ENCODE measurements around the gene ARHGAP26. TPM values are rescaled to one million over a fixed set of nuclear protein-coding genes. Genes with fewer than 3 reads are reported as not detected.

The ARHGAP26 gene
- total RNA-seq, 2 experiments from 2014 or later, result 12.8 to 15.4 TPM

- POLR2A ChIA-PET, result no interaction called here
- CTCF ChIA-PET, result no interaction called here
- no peak for DNase-seq
- H3K27ac Mint-ChIP-seq, result no peak overlapping the region
- H3K36me3 Mint-ChIP-seq (ENCODE audit: low read depth), result no peaks in the 10 kb centered on the region
- H3K9me3 Mint-ChIP-seq (ENCODE audit: low read depth), result peaks cover 2% of the 10 kb centered on the region
- no peaks in the 10 kb centered on the region for H3K27me3 Mint-ChIP-seq
- intact Hi-C loops (cut with DNase I, micrococcal nuclease), result no loop called here
- ATAC-seq, result no peak
- H3K4me1 Mint-ChIP-seq, result no peaks in the 10 kb centered on the region
- no peak overlapping the region for H3K4me3 Mint-ChIP-seq
These were observed 471.7 kb downstream of the ARHGAP26 start for GRCh38 chr5:143241892-143242291.

- Mint-ChIP-seq H3K27ac (no peak overlapping the region), H3K27me3 (no peaks in the 10 kb centered on the region), H3K9me3 (ENCODE audit: low read depth) (peaks cover 2% of the 10 kb centered on the region), H3K36me3 (ENCODE audit: low read depth) (no peaks in the 10 kb centered on the region), H3K4me3 (no peak overlapping the region), H3K4me1 (no peaks in the 10 kb centered on the region)
- no peak for ATAC-seq
- CTCF ChIA-PET, result no interaction called here
- POLR2A ChIA-PET, result no interaction called here
- DNase-seq, result no peak
- intact Hi-C loops (cut with DNase I, micrococcal nuclease), result no loop called here
These were observed 472.9 kb downstream of the ARHGAP26 start for GRCh38 chr5:143243103-143243502.

GRCh38 chr5:143244000-143244736 lies 474.0 kb downstream of the ARHGAP26 start:
- Mint-ChIP-seq H3K4me1 (no peaks in the 10 kb centered on the region), H3K27ac (no peak overlapping the region), H3K9me3 (ENCODE audit: low read depth) (peaks cover 2% of the 10 kb centered on the region), H3K4me3 (no peak overlapping the region), H3K27me3 (no peaks in the 10 kb centered on the region), H3K36me3 (ENCODE audit: low read depth) (no peaks in the 10 kb centered on the region)
- POLR2A ChIA-PET, result no interaction called here
- intact Hi-C loops (cut with DNase I, micrococcal nuclease), result no loop called here
- ATAC-seq (no peak), DNase-seq (no peak)
- CTCF ChIA-PET, result no interaction called here

GRCh38 chr5:143244990-143245389 lies 474.8 kb downstream of the ARHGAP26 start:
- H3K36me3 Mint-ChIP-seq (ENCODE audit: low read depth), result no peaks in the 10 kb centered on the region

GRCh38 chr5:143245929-143246561 lies 475.9 kb downstream of the ARHGAP26 start:
- ChIA-PET POLR2A (interaction anchor here (0.6 kb wide), 1 partner anchor 193 kb away, joined by 11 read pairs; no protein-coding TSS in a partner anchor), CTCF (no interaction called here)
- Mint-ChIP-seq H3K27ac (no peak overlapping the region), H3K9me3 (ENCODE audit: low read depth) (peaks cover 2% of the 10 kb centered on the region), H3K36me3 (ENCODE audit: low read depth) (no peaks in the 10 kb centered on the region), H3K4me3 (no peak overlapping the region), H3K4me1 (no peaks in the 10 kb centered on the region), H3K27me3 (no peaks in the 10 kb centered on the region)
- no peak for ATAC-seq
- intact Hi-C loops (cut with DNase I, micrococcal nuclease), result no loop called here
- DNase-seq, result no peak

More at GRCh38 chr5:143244990-143245389, 474.8 kb downstream of the ARHGAP26 start:
- ChIA-PET POLR2A (no interaction called here), CTCF (no interaction called here)
- ATAC-seq, result no peak
- Mint-ChIP-seq H3K4me3 (no peak overlapping the region), H3K9me3 (ENCODE audit: low read depth) (peaks cover 2% of the 10 kb centered on the region), H3K27me3 (no peaks in the 10 kb centered on the region), H3K4me1 (no peaks in the 10 kb centered on the region), H3K27ac (no peak overlapping the region)
- intact Hi-C loops (cut with DNase I, micrococcal nuclease), result no loop called here
- DNase-seq, result no peak

GRCh38 chr5:143247134-143247815 lies 477.1 kb downstream of the ARHGAP26 start:
- Mint-ChIP-seq H3K4me1 (no peaks in the 10 kb centered on the region), H3K9me3 (ENCODE audit: low read depth) (peaks cover 2% of the 10 kb centered on the region), H3K4me3 (no peak overlapping the region), H3K27ac (no peak overlapping the region), H3K36me3 (ENCODE audit: low read depth) (no peaks in the 10 kb centered on the region), H3K27me3 (no peaks in the 10 kb centered on the region)
- ATAC-seq (no peak), DNase-seq (no peak)
- intact Hi-C loops (cut with DNase I, micrococcal nuclease), result no loop called here
- ChIA-PET CTCF (interaction anchor here (1.3 kb wide), 1 partner anchor 19 kb away, joined by 3 read pairs; no protein-coding TSS in a partner anchor), POLR2A (no interaction called here)

- no peak for DNase-seq
- Mint-ChIP-seq H3K27me3 (no peaks in the 10 kb centered on the region), H3K36me3 (ENCODE audit: low read depth) (no peaks in the 10 kb centered on the region), H3K27ac (no peak overlapping the region), H3K4me3 (no peak overlapping the region), H3K9me3 (ENCODE audit: low read depth) (peaks cover 2% of the 10 kb centered on the region), H3K4me1 (no peaks in the 10 kb centered on the region)
- ChIA-PET CTCF (interaction anchor here (1.3 kb wide), 1 partner anchor 20 kb away, joined by 3 read pairs; no protein-coding TSS in a partner anchor), POLR2A (no interaction called here)
- intact Hi-C loops (cut with DNase I, micrococcal nuclease), result no loop called here
- ATAC-seq, result no peak
These were observed 478.2 kb downstream of the ARHGAP26 start for GRCh38 chr5:143248391-143248790.

GRCh38 chr5:143248822-143249579 lies 478.8 kb downstream of the ARHGAP26 start:
- H3K36me3 Mint-ChIP-seq (ENCODE audit: low read depth), result no peaks in the 10 kb centered on the region
- POLR2A ChIA-PET, result no interaction called here
- H3K27me3 Mint-ChIP-seq, result no peaks in the 10 kb centered on the region

GRCh38 chr5:143249851-143250250 lies 479.7 kb downstream of the ARHGAP26 start:
- H3K4me1 Mint-ChIP-seq, result no peaks in the 10 kb centered on the region
- H3K36me3 Mint-ChIP-seq (ENCODE audit: low read depth), result no peaks in the 10 kb centered on the region
- intact Hi-C loops (cut with DNase I, micrococcal nuclease), result no loop called here

More at GRCh38 chr5:143248822-143249579, 478.8 kb downstream of the ARHGAP26 start:
- no peaks in the 10 kb centered on the region for H3K4me1 Mint-ChIP-seq
- ATAC-seq (no peak), DNase-seq (no peak)
- H3K27ac Mint-ChIP-seq, result no peak overlapping the region
- H3K9me3 Mint-ChIP-seq (ENCODE audit: low read depth), result peaks cover 2% of the 10 kb centered on the region
- H3K4me3 Mint-ChIP-seq, result no peak overlapping the region
- CTCF ChIA-PET, result interaction anchor here (0.8 to 1.2 kb wide), 2 partner anchors 31 to 1995 kb away, joined by 3 read pairs; no protein-coding TSS in a partner anchor
- intact Hi-C loops (cut with DNase I, micrococcal nuclease), result no loop called here

GRCh38 chr5:143251190-143251589 lies 481.0 kb downstream of the ARHGAP26 start:
- Mint-ChIP-seq H3K36me3 (ENCODE audit: low read depth) (no peaks in the 10 kb centered on the region), H3K4me1 (no peaks in the 10 kb centered on the region), H3K4me3 (no peak overlapping the region), H3K27me3 (no peaks in the 10 kb centered on the region), H3K9me3 (ENCODE audit: low read depth) (no peaks in the 10 kb centered on the region), H3K27ac (no peak overlapping the region)
- ATAC-seq, result no peak
- intact Hi-C loops (cut with DNase I, micrococcal nuclease), result no loop called here
- ChIA-PET POLR2A (no interaction called here), CTCF (no interaction called here)
- no peak for DNase-seq

More at GRCh38 chr5:143249851-143250250, 479.7 kb downstream of the ARHGAP26 start:
- ATAC-seq, result no peak
- Mint-ChIP-seq H3K27ac (no peak overlapping the region), H3K27me3 (no peaks in the 10 kb centered on the region), H3K4me3 (no peak overlapping the region), H3K9me3 (ENCODE audit: low read depth) (peaks cover 2% of the 10 kb centered on the region)
- DNase-seq, result no peak
- ChIA-PET CTCF (interaction anchor here (1.2 kb wide), 1 partner anchor 32 kb away, joined by 3 read pairs; no protein-coding TSS in a partner anchor), POLR2A (no interaction called here)

- POLR2A ChIA-PET, result no interaction called here
These were observed 481.8 kb downstream of the ARHGAP26 start for GRCh38 chr5:143251946-143252345.

More at GRCh38 chr5:143251946-143252345, 481.8 kb downstream of the ARHGAP26 start:
- intact Hi-C loops (cut with DNase I, micrococcal nuclease), result no loop called here
- Mint-ChIP-seq H3K4me1 (no peaks in the 10 kb centered on the region), H3K36me3 (ENCODE audit: low read depth) (no peaks in the 10 kb centered on the region), H3K4me3 (no peak overlapping the region), H3K27ac (no peak overlapping the region), H3K9me3 (ENCODE audit: low read depth) (no peaks in the 10 kb centered on the region), H3K27me3 (no peaks in the 10 kb centered on the region)
- ATAC-seq (no peak), DNase-seq (no peak)
- CTCF ChIA-PET, result no interaction called here
